Ishikawa (cell line): ENCODE results near the gene SLC17A9.

Experiments
- CREB1 ChIP-seq: IDR thresholded peaks from 2 replicates; pipeline ENCODE4 v1.6.1; 2012; ENCODE audit warnings: low read depth
- EGR1 ChIP-seq: IDR thresholded peaks from 2 replicates; pipeline ENCODE4 v1.6.1; 2012
- EP300 ChIP-seq: IDR thresholded peaks from 2 replicates; pipeline ENCODE4 v1.6.1; 2012; ENCODE audit warnings: borderline replicate concordance
- FOXM1 ChIP-seq: IDR thresholded peaks from 2 replicates; pipeline ENCODE4 v1.6.1; 2012; ENCODE audit warnings: low read depth, borderline replicate concordance
- NFIC ChIP-seq: IDR thresholded peaks from 2 replicates; pipeline ENCODE4 v1.6.1; 2012
- RAD21 ChIP-seq: IDR thresholded peaks from 2 replicates; pipeline ENCODE4 v1.6.1; 2012; ENCODE audit warnings: low read depth
- TAF1 ChIP-seq: IDR thresholded peaks from 2 replicates; pipeline ENCODE4 v1.6.1; 2012; ENCODE audit warnings: low read depth, mild to moderate bottlenecking
- TEAD4 ChIP-seq: IDR thresholded peaks from 2 replicates; pipeline ENCODE4 v1.6.1; 2012
- YY1 ChIP-seq: IDR thresholded peaks from 2 replicates; pipeline ENCODE4 v1.6.1; 2012; ENCODE audit warnings: low read depth
- TF ChIP-seq, protein P1 (sequence below): IDR thresholded peaks from 2 replicates; pipeline ENCODE4 v1.6.1; 2012
- TF ChIP-seq, protein P2 (sequence below): IDR thresholded peaks from 2 replicates; pipeline ENCODE4 v1.6.1; 2012; ENCODE audit warnings: low read depth, mild to moderate bottlenecking

DNA sequence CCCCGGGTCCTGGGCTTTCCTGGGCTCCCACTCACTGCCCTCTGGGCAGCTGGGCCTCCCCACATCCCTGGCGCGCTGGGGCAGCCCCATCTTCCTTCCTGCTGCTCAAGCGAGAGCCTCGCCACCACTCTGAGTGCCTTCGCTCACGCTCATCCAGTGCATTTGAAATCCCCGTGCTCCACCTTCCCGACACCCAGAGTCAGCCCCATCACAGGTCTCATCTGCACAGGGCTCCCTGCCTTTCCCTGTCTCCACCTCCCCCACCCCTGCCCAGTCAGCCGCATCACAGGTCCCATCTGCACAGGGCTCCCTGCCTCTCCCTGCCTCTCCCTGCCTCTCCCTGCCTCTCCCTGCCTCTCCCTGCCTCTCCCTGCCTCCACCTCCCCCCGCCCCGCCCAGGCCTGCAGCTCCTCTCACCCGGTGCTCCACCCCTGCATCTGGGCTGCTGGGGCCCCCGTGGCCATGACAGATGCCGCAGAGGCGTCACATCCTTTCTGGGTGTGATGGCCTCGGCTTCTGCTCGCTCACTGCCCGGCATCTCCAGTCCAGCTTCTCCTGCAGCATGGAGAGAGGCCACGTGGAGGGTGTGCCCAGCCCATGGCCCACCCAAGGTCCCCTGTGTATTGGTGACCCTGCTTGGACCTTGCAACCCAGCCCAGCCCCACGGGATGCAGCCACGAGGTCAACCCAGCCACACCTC is 63.3 kb downstream of the SLC17A9 start:
- TF ChIP-seq NFIC = no peak
- no peak for TF ChIP-seq TAF1
- no peak for TF ChIP-seq YY1
- TF ChIP-seq, protein P1, sequence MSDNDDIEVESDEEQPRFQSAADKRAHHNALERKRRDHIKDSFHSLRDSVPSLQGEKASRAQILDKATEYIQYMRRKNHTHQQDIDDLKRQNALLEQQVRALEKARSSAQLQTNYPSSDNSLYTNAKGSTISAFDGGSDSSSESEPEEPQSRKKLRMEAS = no peak
- no peak for TF ChIP-seq EGR1
- no peak for TF ChIP-seq FOXM1
- no peak for TF ChIP-seq EP300
- no peak for TF ChIP-seq RAD21
- TF ChIP-seq, protein P2, sequence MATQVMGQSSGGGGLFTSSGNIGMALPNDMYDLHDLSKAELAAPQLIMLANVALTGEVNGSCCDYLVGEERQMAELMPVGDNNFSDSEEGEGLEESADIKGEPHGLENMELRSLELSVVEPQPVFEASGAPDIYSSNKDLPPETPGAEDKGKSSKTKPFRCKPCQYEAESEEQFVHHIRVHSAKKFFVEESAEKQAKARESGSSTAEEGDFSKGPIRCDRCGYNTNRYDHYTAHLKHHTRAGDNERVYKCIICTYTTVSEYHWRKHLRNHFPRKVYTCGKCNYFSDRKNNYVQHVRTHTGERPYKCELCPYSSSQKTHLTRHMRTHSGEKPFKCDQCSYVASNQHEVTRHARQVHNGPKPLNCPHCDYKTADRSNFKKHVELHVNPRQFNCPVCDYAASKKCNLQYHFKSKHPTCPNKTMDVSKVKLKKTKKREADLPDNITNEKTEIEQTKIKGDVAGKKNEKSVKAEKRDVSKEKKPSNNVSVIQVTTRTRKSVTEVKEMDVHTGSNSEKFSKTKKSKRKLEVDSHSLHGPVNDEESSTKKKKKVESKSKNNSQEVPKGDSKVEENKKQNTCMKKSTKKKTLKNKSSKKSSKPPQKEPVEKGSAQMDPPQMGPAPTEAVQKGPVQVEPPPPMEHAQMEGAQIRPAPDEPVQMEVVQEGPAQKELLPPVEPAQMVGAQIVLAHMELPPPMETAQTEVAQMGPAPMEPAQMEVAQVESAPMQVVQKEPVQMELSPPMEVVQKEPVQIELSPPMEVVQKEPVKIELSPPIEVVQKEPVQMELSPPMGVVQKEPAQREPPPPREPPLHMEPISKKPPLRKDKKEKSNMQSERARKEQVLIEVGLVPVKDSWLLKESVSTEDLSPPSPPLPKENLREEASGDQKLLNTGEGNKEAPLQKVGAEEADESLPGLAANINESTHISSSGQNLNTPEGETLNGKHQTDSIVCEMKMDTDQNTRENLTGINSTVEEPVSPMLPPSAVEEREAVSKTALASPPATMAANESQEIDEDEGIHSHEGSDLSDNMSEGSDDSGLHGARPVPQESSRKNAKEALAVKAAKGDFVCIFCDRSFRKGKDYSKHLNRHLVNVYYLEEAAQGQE = no peak
- no peak for TF ChIP-seq CREB1
- TF ChIP-seq TEAD4 = no peak
